Gastrocnemius medialis (tissue), 4 donors: ENCODE measurements around the gene NANOG.
"Not testable (repeated sequence)": the region's sequence is repeated elsewhere in the genome, so short reads cannot be mapped to it uniquely, and the experiment has no call there.

Experiments
- POLR2A ChIP-seq, 2 donors: fragments of 450-650 bp; IDR thresholded peaks; one replicate each; pipeline ENCODE4 v1.6.1; 2017; ENCODE audit warnings: antibody characterized with exemption in 2 of 2, mild to moderate bottlenecking in 2 of 2, moderate library complexity in 2 of 2
- TF ChIP-seq, protein P1 (sequence below), 5 experiments: fragments of 450-650 bp in 3 of 5; fragments of 200-600 bp in 2 of 5; sonication (generic) in 2 of 5; IDR thresholded peaks in 4 of 5; conservative IDR thresholded peaks in 1 of 5; 1 replicate in 4 of 5; 2 replicates in 1 of 5; pipeline ENCODE4 v1.5.1; 2016 to 2019; ENCODE audit warnings: antibody characterized with exemption in 5 of 5, mild to moderate bottlenecking in 3 of 5, moderate library complexity in 3 of 5

DNA sequence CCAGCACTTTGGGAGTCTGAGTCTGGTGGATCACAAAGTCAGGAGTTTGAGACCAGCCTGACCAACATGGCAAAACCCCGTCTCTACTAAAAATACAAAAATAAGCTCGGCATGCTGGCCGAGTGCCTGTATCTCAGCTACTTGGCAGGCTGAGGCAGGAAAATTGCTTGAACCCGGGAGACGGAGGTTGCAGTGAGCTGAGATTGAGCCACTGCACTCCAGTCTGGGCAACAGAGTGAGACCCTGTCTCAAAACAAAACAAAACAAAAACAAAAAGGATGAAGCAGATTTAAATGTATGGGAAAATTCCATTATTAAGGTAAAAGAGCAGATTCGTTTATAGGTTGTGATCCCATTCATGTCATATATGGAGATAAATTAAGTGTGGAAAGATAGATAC lies 17.1 kb downstream of the NANOG start:
- TF ChIP-seq POLR2A (IDR thresholded peaks at IDR 0.05), result not testable (repeated sequence)
- TF ChIP-seq, protein P1, sequence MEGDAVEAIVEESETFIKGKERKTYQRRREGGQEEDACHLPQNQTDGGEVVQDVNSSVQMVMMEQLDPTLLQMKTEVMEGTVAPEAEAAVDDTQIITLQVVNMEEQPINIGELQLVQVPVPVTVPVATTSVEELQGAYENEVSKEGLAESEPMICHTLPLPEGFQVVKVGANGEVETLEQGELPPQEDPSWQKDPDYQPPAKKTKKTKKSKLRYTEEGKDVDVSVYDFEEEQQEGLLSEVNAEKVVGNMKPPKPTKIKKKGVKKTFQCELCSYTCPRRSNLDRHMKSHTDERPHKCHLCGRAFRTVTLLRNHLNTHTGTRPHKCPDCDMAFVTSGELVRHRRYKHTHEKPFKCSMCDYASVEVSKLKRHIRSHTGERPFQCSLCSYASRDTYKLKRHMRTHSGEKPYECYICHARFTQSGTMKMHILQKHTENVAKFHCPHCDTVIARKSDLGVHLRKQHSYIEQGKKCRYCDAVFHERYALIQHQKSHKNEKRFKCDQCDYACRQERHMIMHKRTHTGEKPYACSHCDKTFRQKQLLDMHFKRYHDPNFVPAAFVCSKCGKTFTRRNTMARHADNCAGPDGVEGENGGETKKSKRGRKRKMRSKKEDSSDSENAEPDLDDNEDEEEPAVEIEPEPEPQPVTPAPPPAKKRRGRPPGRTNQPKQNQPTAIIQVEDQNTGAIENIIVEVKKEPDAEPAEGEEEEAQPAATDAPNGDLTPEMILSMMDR (IDR thresholded peaks at IDR 0.05 in 4 of 5, conservative IDR thresholded peaks at IDR 0.05 in 1 of 5), result not testable (repeated sequence)
